HG03280 (cell line): ENCODE results near the gene ELMOD3.
"Not testable (repeated sequence)": the region's sequence is repeated elsewhere in the genome, so short reads cannot be mapped to it uniquely, and the experiment has no call there.

ENCODE experiments used
- ATAC-seq: cut with Tn5 transposase; IDR thresholded peaks from one replicate; pipeline ENCODE4 v1.9.1; 2021; ENCODE audit warnings: mild to moderate bottlenecking, moderate library complexity; ENCODE audit not compliant: unreplicated experiment

Gene ELMOD3

DNA sequence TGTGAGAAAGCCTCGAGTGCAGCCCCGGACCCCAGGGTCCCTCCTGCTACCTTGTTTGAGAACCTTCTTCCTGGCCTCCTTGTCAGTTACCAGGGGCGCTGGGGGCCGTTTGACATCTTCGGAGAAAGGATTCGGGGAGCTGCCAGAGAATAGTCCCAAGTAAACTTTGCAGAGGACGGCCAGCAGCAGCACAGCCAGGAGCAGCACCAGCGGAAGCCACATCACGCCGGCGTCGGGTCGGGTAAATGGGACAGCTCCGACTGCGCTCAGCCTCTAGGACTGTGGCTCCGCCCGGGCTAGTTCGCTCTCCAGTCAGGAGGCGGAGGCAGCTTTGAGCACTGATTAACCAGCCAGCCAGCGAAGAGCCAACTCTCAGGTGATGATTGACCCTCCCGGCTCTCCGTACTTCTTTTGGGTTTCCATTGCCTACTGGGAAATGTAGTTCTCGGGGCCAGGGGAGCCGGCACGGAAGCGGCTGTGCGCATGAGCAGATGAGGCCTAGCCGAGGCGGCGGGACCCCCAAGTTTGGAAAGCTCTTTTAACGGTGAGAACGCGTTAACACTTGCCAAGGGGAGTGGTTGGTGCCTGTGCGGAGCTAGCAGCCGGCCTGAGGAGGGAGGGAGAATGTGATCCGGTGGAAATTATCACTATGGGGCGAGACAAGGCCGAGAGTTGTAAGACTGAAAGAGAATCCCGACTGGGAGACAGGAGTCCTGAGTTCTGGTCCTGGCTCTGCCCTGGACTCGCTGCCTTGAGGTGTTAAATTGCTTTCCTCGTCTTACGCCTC lies at the start of gene ELMOD3, which contains the start of gene RETSAT:
ELMOD3 (plus strand) TSS at position 484 of the 787 bp plus-strand sequence. CDS start 2,430 bp downstream, outside the sequence.
RETSAT (minus strand) TSS at position 243 of the 787 bp plus-strand sequence; CDS start at position 222, 21 bp downstream.
- peak; percentile 96 for ATAC-seq

DNA sequence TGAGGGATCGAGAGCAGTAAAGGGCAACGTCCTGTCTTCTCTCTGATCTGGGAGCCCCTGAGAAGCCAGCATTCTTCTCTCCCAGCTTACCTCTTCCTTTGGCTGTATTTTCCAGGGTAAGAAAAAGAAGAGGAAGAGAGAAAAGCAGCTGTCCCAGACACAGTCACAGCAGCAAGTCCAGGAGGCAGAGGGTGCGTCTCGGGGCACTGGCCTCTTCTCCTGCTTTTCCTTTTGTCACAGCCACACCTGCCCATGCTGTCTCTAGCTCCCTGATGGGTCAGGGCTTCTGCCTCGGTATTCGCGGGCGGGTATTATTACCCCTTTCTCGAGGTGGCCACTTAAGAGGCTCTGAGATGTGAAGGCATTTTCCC lies 47.1 kb upstream of the ELMOD3 start:
- ATAC-seq, result no peak

DNA sequence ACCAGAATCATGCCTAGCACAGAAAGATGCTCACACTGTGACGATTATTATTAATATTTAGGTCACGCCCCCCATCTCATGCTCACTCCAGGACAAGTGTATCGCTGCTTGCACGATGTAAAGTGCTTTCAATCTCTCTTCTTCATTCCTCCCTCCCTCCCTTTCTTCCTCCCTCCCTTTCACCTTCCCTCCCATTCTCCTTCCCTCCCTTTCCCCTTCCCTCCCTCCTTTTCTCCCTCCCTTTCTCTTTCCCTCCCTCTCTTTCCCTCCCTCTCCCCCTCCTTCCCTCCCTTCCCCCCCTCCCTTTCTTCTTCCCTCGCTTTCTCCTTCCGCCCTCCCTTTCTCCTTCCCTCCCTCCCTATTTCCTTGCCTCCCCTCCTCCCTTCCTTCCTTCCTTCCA lies 46.4 kb upstream of the ELMOD3 start:
- no peak for ATAC-seq

DNA sequence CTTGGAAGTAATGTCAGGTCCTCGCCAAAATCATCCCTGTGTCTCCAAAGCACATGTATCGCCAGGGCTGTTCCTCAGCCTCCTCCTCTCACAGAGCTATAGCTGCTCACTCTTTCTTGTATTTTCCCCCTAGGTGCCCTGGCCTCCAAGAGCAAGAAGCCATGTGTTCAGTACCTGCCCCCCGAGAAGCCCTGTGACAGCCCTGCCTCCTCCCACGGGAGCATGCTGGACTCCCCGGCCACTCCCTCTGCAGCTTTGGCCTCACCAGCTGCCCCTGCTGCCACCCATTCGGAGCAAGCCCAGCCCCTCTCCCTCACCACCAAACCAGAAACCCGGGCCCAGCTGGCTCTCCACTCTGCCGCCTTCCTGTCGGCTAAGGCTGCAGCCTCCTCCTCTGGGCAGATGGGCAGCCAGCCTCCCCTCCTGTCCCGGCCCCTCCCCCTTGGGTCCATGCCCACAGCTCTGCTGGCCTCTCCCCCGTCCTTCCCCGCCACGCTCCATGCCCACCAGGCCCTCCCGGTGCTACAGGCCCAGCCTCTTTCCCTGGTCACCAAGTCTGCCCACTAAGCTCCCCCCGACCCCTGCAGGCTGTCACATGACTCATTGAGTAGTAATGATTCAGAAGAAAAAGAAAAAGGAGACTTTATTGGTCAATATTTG lies 45.5 kb upstream of the ELMOD3 start:
- ATAC-seq, result no peak

DNA sequence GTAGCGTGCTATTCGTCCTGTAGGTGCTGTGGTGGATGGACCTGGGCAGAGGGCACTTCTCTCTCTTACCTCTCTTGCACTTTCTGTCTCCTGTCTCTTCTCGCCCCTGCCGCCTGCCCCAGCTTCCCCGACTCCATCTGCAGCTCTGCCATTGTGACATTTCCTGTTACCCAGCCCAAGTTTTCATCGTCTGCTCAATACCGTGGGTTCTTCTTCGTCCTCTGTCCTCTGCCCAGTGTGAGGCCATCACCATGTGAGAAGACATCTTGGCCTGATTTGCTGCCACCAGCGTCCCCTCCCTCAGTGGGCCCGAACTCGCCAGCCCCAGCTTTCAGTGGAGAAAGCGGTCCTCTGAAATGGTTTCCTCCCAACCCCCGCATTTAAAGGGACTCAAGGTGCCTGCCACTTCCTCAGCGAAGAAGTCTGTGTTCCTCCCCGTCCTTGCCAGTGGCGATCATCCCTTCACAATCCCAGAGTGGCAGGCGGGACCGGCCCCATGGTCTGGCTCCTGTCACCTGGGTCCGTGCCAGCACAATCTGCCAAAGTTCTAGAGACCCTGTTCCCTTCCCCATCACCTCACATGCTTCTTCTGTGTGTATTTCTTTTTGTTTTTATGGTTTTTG lies 44.8 kb upstream of the ELMOD3 start:
- ATAC-seq, result no peak

DNA sequence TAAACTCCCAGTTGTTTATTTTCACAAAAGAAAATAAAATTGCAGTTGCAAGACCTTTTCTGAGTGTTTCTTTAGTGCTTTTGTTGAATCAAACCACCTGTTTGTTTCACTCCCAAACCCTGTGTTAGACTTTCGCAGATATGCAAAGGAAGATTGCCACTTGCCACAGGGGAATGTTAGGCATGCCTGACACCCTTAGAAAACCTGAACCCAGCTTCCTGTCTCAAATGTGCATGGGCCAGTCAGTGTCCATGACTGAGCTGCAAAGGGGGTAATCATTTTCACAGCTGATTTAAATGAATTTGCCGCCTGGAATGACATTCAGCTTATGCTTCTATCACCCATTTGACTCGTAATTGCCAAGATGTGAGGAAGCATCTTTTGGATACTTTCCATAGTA lies 44.2 kb upstream of the ELMOD3 start:
- ATAC-seq, result peak; percentile 52

DNA sequence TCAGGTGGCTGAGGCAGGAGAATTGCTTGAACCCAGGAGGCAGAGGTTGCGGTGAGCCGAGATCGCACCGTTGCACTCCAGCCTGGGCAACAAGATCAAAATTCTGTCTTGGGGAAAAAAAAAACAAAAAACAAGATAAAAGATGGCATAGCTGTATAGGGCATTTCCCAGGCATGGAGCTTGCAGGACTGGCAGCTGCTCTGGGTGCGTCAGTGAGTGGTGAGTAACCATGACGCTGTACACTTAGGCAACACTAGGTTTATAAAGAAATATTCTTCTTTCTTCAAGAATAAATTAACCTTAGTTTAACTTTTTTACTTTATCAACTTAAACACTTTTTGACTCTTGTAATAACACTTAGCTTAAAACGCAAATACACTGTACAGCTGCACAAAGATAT lies 42.2 kb upstream of the ELMOD3 start:
- no peak for ATAC-seq

DNA sequence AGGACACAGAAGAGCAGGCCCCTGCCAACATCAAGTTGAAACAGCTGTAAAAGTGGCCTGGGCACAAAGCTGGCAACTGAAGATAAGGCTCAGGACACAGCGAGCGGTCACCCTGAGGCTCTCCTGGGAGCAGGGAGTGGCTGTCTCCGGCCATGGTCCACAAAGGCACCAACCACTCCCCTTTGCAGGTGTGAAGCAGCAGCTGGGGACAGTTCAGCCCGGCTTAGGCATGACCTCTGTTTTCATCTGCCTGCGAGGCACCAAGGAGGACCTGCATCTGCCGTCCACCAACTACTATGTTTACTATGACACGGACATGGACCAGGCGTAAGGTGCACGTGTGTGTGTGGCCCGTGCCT lies 39.7 kb upstream of the ELMOD3 start:
- no peak for ATAC-seq

DNA sequence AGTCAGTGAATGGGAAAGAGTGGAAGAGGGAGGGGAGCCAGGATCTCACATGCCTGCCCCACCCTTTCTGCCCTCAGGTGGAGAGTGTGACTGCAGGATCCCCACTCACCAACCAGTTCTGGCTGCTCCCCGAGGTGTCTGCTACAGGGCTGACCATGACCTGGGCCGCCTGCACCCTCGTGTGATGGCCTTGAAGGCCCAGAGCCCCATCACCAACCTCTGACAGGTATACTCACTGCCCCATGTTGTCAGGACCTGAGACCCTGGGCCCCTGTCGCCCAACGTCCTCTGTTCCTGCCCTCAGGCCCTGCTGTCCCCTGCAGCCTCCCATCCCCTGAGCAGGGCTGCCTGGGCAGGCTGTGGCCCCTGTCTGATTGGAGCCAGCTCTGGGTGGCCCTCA lies 38.6 kb upstream of the ELMOD3 start:
- ATAC-seq, result not testable (repeated sequence)

DNA sequence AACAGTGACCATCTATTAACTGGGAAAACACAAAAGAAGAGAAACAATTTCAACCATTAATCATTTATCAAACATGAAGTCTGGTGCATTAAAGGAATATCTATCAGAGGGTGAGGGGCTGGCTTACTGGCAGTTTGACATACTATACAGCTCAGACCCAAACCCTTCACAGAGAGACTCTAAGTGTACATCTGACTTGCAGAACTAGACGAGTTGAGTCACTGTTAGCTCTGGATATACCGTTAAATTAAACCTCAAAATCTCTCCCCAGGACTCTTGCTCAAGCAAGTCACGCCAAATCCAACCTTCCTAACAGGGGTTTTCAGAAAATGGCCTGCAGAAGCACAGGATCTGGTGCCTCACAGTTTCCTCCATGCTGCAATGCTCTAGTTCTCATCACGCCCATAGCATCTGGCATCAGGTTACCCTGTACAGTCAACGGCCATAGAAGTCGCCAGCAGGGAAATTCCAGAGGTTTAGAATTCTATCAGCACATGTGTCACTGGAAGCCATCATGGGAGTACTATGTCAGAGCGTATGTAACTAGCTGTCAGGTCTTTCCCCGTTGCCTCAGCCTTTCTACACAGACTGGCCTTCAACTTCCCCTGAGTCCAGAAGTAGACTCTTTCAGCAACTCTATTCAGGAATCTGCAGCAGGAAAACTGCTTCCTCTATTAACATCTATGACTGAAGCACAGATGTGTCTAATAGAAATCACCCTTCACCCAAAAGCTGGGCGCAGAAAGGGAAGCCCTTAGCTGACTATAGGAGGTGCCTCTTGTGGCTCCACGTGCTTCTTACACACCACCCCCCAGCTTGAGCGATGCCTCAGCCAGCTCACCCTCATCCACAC lies 36.1 kb upstream of the ELMOD3 start:
- ATAC-seq, result no peak

DNA sequence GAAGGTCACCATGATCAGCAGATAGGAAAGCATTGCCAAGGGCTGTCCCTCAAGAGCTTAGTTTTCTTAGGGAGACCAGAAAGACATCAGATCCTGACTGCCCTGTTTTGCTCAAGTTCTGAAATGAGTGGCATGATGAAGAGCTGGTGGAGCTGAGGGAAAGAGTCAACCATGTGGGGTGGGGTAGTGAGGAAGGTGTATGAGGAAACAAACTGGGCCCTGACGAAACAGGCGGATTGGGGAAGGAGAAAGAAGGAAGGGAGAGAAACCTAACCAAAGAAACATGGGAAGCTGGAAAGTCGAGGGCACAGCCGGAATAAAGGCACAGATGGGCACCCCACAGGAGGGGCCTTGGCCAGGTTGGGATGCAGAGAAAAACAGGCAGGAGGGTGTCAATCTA lies 34.8 kb upstream of the ELMOD3 start:
- ATAC-seq, result no peak

DNA sequence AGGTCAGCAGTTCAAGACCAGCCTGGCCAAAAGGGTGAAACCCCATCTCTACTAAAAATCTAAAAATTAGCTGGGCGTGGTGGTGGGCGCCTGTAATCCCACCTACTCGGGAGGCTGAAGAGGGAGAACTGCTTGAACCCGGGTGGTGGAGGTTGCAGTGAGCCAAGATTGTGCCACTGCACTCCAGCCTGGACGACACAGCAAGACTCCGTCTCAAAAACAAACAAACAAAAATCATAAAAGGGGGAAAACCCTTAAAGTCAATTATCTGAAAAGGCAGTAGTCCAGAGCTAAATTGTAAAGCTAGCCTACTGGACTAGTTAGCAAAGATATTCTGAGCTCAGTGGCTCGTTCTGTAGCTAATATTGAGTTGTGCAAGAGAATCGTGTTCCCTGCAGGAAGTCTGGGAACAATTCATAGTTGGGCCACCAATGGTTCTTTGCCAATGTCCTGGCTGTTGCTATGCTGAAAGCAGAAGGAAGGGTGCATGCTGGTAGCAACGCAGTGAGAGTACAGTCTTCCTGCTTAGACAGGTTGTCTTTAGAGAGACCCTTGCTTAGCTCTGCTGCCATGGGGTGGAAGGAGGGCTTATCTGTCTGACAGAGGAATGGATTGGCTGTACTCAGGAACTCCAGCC lies 31.1 kb upstream of the ELMOD3 start:
- ATAC-seq, result no peak

DNA sequence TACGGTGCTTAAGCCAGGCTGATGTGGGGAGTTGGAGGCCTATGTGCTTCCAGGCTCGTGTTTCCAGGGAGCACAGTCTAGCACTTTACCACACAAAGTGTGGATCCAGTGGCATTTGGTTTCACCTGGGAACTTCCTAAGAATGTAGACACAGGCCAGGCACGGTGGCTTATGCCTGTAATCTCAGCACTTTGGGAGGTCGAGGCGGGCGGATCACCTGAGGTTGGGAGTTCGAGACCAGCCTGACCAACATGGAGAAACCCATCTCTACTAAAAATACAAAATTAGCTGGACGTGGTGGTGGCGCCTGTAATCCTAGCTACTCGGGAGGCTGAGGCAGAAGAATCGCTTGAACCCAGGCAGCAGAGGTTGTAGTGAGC lies 30.6 kb upstream of the ELMOD3 start:
- not testable (repeated sequence) for ATAC-seq

DNA sequence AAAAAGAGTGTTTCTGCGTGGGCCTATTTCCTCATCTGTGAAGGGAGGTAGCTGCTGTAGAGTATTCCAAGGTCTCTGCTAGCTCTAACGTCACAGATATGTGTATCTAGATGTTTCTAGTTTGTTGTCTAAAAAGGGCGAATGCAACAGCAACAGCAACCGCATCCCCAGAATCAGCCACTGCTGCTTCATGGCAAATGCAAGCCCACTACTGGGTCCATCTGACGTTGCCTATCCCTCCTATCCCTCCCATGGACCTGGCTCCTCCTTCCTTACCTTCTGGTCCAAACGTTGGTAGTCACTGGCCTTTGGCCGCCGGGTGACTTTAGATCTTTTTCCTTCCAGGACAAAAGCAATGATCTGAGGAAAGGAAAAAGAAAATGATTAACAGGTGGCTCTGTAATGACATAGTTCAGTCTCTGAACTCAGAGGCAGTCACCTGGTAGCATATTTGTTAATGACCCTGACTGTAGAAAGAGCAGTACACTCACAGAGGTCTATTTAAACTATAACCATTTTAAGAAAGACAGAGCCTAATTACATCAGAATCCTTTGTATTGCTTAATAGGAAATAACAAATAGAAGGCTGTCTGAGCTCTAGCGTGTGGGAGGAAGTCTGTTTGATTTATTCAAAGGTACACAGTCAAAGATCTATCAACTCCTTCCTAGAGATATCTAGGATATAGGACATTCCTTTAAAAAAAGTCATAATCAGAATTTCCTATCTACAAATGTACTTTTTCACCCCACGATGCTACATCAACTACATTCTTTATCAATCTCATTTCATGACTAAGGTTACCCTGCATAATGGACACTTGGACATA lies 29.7 kb upstream of the ELMOD3 start:
- ATAC-seq, result no peak

DNA sequence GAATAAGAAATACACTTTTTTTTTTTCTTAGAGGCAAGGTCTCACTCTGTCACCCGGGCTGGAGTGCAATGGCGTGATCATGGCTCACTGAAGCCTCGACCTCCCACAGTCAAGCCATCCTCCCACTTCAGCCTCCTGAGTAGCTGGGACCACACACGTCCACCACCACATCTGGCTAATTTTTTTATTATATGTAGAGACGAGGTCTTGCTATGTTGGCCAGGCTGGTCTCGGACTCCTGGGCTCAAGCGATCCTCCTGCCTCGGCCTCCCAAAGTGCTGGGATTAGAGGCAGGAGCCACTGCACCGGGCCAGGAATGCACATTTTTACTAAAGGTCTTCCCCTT lies 29.1 kb upstream of the ELMOD3 start:
- no peak for ATAC-seq

DNA sequence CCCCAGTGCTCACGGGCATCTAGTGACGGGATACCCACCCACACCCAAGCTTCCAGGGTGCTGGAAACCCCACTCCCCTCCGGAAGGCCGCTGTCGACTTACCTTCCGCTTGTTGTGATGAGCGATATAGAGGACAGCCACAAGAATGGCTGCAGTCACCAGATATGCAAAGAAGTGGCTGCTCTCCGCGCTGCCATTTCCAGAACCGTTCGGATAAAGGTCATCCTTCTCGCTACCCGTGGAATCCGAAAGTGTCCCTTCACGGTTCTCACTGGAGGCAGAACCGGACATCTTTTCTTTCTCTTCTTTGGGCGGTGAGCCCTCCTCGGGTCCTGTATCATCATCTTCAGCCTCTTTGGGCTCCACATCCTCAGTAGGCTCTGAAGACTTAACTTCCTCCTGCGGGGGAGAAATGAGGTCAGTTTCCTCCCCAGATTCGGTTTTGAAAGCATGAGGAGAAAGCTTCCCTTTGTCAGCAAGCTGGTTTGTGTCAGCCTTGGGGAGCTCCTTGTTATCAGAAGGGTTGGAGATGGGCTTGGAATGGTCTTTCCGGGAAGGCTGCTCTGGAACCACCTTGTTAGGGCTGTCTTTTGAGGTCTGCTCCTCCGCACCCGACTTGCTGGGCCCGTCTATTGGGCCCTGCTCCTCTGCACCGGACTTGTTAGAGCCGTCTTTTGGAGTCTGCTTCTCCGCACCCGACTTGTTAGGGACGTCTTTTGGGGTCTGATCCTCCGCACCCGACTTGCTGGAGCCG lies 28.0 kb upstream of the ELMOD3 start:
- peak; percentile 34 for ATAC-seq

DNA sequence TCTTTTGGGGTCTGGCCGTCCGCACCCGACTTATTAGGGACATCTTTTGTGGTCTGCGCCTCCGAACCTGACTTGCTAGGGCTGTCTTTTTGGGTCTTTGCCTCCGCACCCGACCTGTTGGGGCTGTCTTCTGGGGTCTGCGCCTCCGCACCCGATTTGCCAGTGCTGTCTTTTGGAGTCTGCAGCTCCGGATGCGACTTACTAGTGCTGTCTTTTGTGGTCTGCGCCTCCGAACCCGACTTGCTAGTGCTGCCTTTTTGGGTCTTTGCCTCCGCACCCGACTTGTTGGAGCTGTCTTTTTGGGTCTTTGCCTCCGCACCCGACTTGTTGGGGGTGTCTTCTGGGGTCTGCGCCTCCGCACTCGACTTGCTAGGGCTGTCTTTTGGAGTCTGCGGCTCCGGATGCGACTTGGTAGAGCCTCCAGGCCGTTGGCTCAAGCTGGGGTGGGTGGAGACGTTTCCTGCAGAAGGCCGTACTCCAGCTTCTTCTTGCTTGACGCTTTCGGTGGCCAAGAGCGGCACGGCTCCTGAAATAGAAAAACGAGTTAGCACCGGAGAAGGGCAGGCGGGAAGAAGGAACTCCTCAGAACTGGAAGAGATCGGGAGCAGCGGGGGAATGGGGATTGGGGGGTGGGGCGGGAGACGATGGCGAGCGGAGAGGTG lies 27.3 kb upstream of the ELMOD3 start:
- ATAC-seq, result peak; percentile 32

DNA sequence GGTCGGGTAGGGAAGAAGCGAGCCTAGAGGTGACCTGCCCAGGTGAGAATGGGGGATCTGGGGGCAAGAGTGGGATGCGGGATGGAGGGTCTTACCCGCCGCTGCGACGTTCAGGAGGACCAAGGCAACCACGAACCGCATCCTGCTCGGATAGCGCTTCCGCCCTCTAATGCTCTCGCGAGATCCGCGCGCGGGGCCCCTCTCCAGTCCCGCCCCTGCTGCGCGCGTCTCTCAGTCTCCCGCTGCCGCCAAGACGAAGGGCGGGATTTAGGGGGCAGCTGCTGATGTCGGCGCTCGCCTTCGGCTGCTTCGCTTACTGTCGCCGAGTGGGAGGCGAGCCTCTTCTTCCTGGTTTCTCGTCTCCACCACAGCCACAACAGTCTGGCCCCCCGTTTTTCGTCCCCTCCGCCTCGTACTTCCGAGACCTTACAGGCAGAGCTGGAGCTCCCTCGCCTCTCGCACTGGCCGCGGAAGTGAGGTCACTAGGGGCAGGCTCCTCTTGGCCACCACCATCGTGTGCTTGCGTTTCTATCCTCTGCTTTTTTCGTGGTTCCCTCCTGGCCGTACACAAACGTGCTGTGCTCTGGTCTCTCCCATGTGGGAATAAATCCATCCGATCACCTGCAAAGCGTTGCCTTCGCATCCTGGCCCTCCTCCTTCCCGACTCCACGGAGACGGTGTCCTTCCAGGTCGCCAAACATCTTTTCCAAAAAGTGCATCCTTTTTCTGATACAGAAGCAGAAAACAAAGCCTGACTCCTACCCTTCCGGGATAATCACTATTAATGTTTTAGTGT lies 26.5 kb upstream of the ELMOD3 start, which contains the start of gene TGOLN2:
TGOLN2 (minus strand) TSS at position 168 of the 796 bp plus-strand sequence; CDS start at position 141, 27 bp downstream.
- ATAC-seq, result peak; percentile 82
